ENCODE data around the gene OBP2B.
A peak's percentile ranks its signal among the peaks of the same experiment; 100 is the strongest.

The OBP2B gene

GRCh38 chr9:133201424-133202144 is 7.5 kb downstream of the OBP2B start:
- H3K4me1 ChIP-seq (ENCODE audit: insufficient read depth, insufficient read length): no peaks in the 10 kb centered on the region
- H3K36me3 ChIP-seq (ENCODE audit: insufficient read depth, insufficient read length, low read length): no peaks in the 10 kb centered on the region
- no peak for DNase-seq (ENCODE audit: low read depth, low spot score)
- TF ChIP-seq SUZ12 (IDR thresholded peaks at IDR 0.05; ENCODE audit: extremely low read depth, insufficient read depth, insufficient read length) (no peak), YY1 (IDR thresholded peaks at IDR 0.05; ENCODE audit: insufficient read depth, insufficient read length) (no peak), ZNF274 (IDR thresholded peaks at IDR 0.05; ENCODE audit: low read depth, low read length) (no peak)
- no peak overlapping the region for H3K4me3 ChIP-seq (ENCODE audit: insufficient read length, low read depth)
- H3K9ac ChIP-seq (ENCODE audit: insufficient read length, low read depth): no peak overlapping the region
- peaks cover 4% of the 10 kb centered on the region for H3K27me3 ChIP-seq (ENCODE audit: insufficient read depth, insufficient read length)
- no peaks in the 10 kb centered on the region for H3K9me3 ChIP-seq (ENCODE audit: insufficient read depth, low read length)

DNA sequence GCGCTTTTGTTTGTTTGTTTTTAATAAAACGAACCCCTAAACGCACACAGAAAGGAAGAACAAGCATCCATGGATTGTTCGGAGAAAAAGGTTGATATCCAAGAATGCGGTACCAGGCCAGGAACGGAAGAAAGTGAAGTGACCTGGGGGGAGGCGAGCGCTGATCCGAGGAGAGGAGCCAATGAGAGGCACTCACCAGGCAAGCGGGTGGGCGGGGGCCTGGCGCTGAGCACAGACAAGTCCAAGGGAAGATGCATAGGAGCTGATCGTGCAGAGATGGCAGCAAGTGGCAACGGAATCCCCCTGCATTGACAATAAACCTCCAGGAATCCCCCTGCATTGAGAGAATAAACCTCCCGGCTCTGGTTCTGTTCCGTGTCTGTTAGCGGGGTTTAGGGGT is 8.4 kb downstream of the OBP2B start:
- Histone ChIP-seq H3K9ac (ENCODE audit: insufficient read length, low read depth) (no peak overlapping the region), H3K4me1 (ENCODE audit: insufficient read depth, insufficient read length) (no peaks in the 10 kb centered on the region), H3K9me3 (ENCODE audit: insufficient read depth, low read length) (no peaks in the 10 kb centered on the region), H3K27me3 (ENCODE audit: insufficient read depth, insufficient read length) (peaks cover 2% of the 10 kb centered on the region), H3K36me3 (ENCODE audit: insufficient read depth, insufficient read length, low read length) (no peaks in the 10 kb centered on the region), H3K4me3 (ENCODE audit: insufficient read length, low read depth) (no peak overlapping the region)
- TF ChIP-seq ZNF274 (IDR thresholded peaks at IDR 0.05; ENCODE audit: low read depth, low read length): no peak
- no peak for TF ChIP-seq YY1 (IDR thresholded peaks at IDR 0.05; ENCODE audit: insufficient read depth, insufficient read length)
- no peak for TF ChIP-seq SUZ12 (IDR thresholded peaks at IDR 0.05; ENCODE audit: extremely low read depth, insufficient read depth, insufficient read length)
- DNase-seq (ENCODE audit: low read depth, low spot score): no peak

DNA sequence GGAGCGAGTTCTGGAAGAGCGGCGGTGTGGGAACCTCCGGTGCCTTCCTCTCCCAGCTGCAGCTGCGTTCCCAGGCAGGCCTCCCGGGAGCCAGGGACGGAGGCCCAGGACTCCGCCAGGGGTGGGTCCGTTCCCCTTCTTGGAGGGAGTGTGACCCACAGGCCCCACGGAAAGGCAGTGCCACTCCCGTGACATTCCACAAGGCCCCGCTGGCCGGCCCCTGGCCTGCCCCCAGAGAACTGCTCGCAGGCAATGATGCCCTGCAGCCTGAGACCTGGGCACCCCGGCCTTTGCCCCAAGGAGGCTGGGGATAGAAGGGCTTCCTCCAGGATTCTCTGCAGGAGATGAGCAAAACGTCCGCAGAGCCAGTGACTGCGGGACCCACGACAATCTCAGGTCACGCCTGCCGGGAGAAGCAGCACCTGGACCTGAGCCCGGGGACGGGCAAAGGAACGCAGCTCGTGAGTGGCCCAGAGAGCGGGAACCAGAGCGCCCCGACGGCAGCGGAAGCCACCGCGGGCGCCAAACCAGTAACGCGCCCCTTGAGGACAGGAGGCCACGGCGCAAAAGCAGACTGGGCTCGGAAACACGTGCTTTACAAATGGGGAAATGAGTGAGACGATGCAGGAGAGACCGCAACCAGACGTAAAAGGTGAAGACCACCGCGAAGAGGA is 9.3 kb downstream of the OBP2B start:
- Histone ChIP-seq H3K9me3 (ENCODE audit: insufficient read depth, low read length) (no peaks in the 10 kb centered on the region), H3K27me3 (ENCODE audit: insufficient read depth, insufficient read length) (peaks cover 2% of the 10 kb centered on the region), H3K9ac (ENCODE audit: insufficient read length, low read depth) (no peak overlapping the region), H3K4me1 (ENCODE audit: insufficient read depth, insufficient read length) (no peaks in the 10 kb centered on the region), H3K36me3 (ENCODE audit: insufficient read depth, insufficient read length, low read length) (no peaks in the 10 kb centered on the region), H3K4me3 (ENCODE audit: insufficient read length, low read depth) (no peak overlapping the region)
- TF ChIP-seq SUZ12 (IDR thresholded peaks at IDR 0.05; ENCODE audit: extremely low read depth, insufficient read depth, insufficient read length) (no peak), YY1 (IDR thresholded peaks at IDR 0.05; ENCODE audit: insufficient read depth, insufficient read length) (no peak), ZNF274 (IDR thresholded peaks at IDR 0.05; ENCODE audit: low read depth, low read length) (no peak)
- peak; percentile 28 for DNase-seq (ENCODE audit: low read depth, low spot score)

- Histone ChIP-seq H3K4me1 (ENCODE audit: insufficient read depth, insufficient read length) (no peaks in the 10 kb centered on the region), H3K27me3 (ENCODE audit: insufficient read depth, insufficient read length) (peaks cover 2% of the 10 kb centered on the region), H3K9me3 (ENCODE audit: insufficient read depth, low read length) (no peaks in the 10 kb centered on the region), H3K9ac (ENCODE audit: insufficient read length, low read depth) (no peak overlapping the region), H3K36me3 (ENCODE audit: insufficient read depth, insufficient read length, low read length) (no peaks in the 10 kb centered on the region), H3K4me3 (ENCODE audit: insufficient read length, low read depth) (no peak overlapping the region)
- DNase-seq (ENCODE audit: low read depth, low spot score): no peak
- TF ChIP-seq YY1 (IDR thresholded peaks at IDR 0.05; ENCODE audit: insufficient read depth, insufficient read length): no peak
- no peak for TF ChIP-seq ZNF274 (IDR thresholded peaks at IDR 0.05; ENCODE audit: low read depth, low read length)
- TF ChIP-seq SUZ12 (IDR thresholded peaks at IDR 0.05; ENCODE audit: extremely low read depth, insufficient read depth, insufficient read length): no peak
Observed at GRCh38 chr9:133195029-133195428, 14.0 kb downstream of the OBP2B start.

GRCh38 chr9:133194597-133194996 is 14.5 kb downstream of the OBP2B start:
- DNase-seq (ENCODE audit: low read depth, low spot score): no peak
- no peak for TF ChIP-seq YY1 (IDR thresholded peaks at IDR 0.05; ENCODE audit: insufficient read depth, insufficient read length)
- no peak for TF ChIP-seq SUZ12 (IDR thresholded peaks at IDR 0.05; ENCODE audit: extremely low read depth, insufficient read depth, insufficient read length)
- TF ChIP-seq ZNF274 (IDR thresholded peaks at IDR 0.05; ENCODE audit: low read depth, low read length): no peak
- peaks cover 2% of the 10 kb centered on the region for H3K27me3 ChIP-seq (ENCODE audit: insufficient read depth, insufficient read length)
- no peak overlapping the region for H3K4me3 ChIP-seq (ENCODE audit: insufficient read length, low read depth)
- H3K9ac ChIP-seq (ENCODE audit: insufficient read length, low read depth): no peak overlapping the region
- H3K36me3 ChIP-seq (ENCODE audit: insufficient read depth, insufficient read length, low read length): no peaks in the 10 kb centered on the region
- no peaks in the 10 kb centered on the region for H3K4me1 ChIP-seq (ENCODE audit: insufficient read depth, insufficient read length)
- H3K9me3 ChIP-seq (ENCODE audit: insufficient read depth, low read length): no peaks in the 10 kb centered on the region

- H3K4me1 ChIP-seq (ENCODE audit: insufficient read depth, insufficient read length): peaks cover 9% of the 10 kb centered on the region
- H3K9me3 ChIP-seq (ENCODE audit: insufficient read depth, low read length): no peaks in the 10 kb centered on the region
- no peak for DNase-seq (ENCODE audit: low read depth, low spot score)
- no peak overlapping the region for H3K9ac ChIP-seq (ENCODE audit: insufficient read length, low read depth)
- H3K27me3 ChIP-seq (ENCODE audit: insufficient read depth, insufficient read length): peaks cover 14% of the 10 kb centered on the region
- H3K4me3 ChIP-seq (ENCODE audit: insufficient read length, low read depth): no peak overlapping the region
- no peak for TF ChIP-seq ZNF274 (IDR thresholded peaks at IDR 0.05; ENCODE audit: low read depth, low read length)
- no peak for TF ChIP-seq SUZ12 (IDR thresholded peaks at IDR 0.05; ENCODE audit: extremely low read depth, insufficient read depth, insufficient read length)
- TF ChIP-seq YY1 (IDR thresholded peaks at IDR 0.05; ENCODE audit: insufficient read depth, insufficient read length): no peak
- no peaks in the 10 kb centered on the region for H3K36me3 ChIP-seq (ENCODE audit: insufficient read depth, insufficient read length, low read length)
Observed at GRCh38 chr9:133191989-133192388, 17.1 kb downstream of the OBP2B start.

DNA sequence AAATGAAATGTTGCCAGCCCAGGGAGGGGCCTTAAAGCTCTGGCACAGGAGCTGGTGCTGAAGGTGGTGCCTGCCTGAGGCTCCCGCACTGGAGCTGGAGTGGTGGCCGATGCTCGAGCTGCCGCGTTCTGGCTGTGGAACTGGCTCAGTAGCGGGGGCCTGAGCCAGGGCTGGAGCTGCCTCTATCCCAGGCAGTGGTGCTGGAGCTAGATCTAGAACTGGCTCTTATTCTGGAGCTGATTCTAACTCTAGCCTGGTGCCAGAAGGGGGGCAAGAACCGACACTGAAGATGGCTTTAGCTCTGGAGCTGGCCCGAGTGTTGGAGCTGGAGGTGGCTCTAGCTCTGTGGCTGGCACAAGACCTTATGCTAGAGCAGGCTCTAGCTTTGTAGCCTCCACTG is 19.2 kb downstream of the OBP2B start:
- Histone ChIP-seq H3K9me3 (ENCODE audit: insufficient read depth, low read length) (no peaks in the 10 kb centered on the region), H3K4me1 (ENCODE audit: insufficient read depth, insufficient read length) (peaks cover 9% of the 10 kb centered on the region), H3K4me3 (ENCODE audit: insufficient read length, low read depth) (no peak overlapping the region), H3K9ac (ENCODE audit: insufficient read length, low read depth) (no peak overlapping the region), H3K36me3 (ENCODE audit: insufficient read depth, insufficient read length, low read length) (no peaks in the 10 kb centered on the region), H3K27me3 (ENCODE audit: insufficient read depth, insufficient read length) (peaks cover 18% of the 10 kb centered on the region)
- no peak for DNase-seq (ENCODE audit: low read depth, low spot score)
- TF ChIP-seq ZNF274 (IDR thresholded peaks at IDR 0.05; ENCODE audit: low read depth, low read length): no peak
- TF ChIP-seq SUZ12 (IDR thresholded peaks at IDR 0.05; ENCODE audit: extremely low read depth, insufficient read depth, insufficient read length): no peak
- no peak for TF ChIP-seq YY1 (IDR thresholded peaks at IDR 0.05; ENCODE audit: insufficient read depth, insufficient read length)
